ENCODE results near the gene LRP4.
"Not testable (repeated sequence)": the region's sequence is repeated elsewhere in the genome, so short reads cannot be mapped to it uniquely, and the experiment has no call there.

The LRP4 gene

GRCh38 chr11:46918083-46918787 lies at the start of gene LRP4:
Gene LRP4 (minus strand): TSS chr11:46918550. CDS start chr11:46918379, 171 bp downstream.
- Histone ChIP-seq H3K9ac (ENCODE audit: low read depth, low read length) (peak within 1 kb of the TSS; percentile 51), H3K27me3 (ENCODE audit: control insufficient read depth, insufficient read depth, low read length) (peaks cover 46% of the 10 kb centered on the region), H3K4me1 (ENCODE audit: control insufficient read depth, insufficient read depth, low read length) (peaks cover 19% of the 10 kb centered on the region), H3K4me3 (ENCODE audit: low read depth, low read length) (peak within 1 kb of the TSS; percentile 68), H3K9me3 (ENCODE audit: control insufficient read depth, insufficient read depth, low read length) (no peaks in the 10 kb centered on the region), H3K36me3 (ENCODE audit: control insufficient read depth, insufficient read depth, low read length) (no peaks in the 10 kb centered on the region)

GRCh38 chr11:46967962-46968361 lies 49.6 kb upstream of the LRP4 start:
- H3K9me3 ChIP-seq (ENCODE audit: control insufficient read depth, insufficient read depth, low read length), result no peaks in the 10 kb centered on the region
- no peaks in the 10 kb centered on the region for H3K4me1 ChIP-seq (ENCODE audit: control insufficient read depth, insufficient read depth, low read length)
- H3K4me3 ChIP-seq (ENCODE audit: low read depth, low read length), result no peak overlapping the region
- no peak overlapping the region for H3K9ac ChIP-seq (ENCODE audit: low read depth, low read length)
- H3K27me3 ChIP-seq (ENCODE audit: control insufficient read depth, insufficient read depth, low read length), result no peaks in the 10 kb centered on the region
- no peaks in the 10 kb centered on the region for H3K36me3 ChIP-seq (ENCODE audit: control insufficient read depth, insufficient read depth, low read length)

GRCh38 chr11:46966773-46967172 lies 48.4 kb upstream of the LRP4 start:
- H3K27me3 ChIP-seq (ENCODE audit: control insufficient read depth, insufficient read depth, low read length), result no peaks in the 10 kb centered on the region
- H3K4me1 ChIP-seq (ENCODE audit: control insufficient read depth, insufficient read depth, low read length), result no peaks in the 10 kb centered on the region
- no peak overlapping the region for H3K4me3 ChIP-seq (ENCODE audit: low read depth, low read length)
- H3K9ac ChIP-seq (ENCODE audit: low read depth, low read length), result no peak overlapping the region
- no peaks in the 10 kb centered on the region for H3K36me3 ChIP-seq (ENCODE audit: control insufficient read depth, insufficient read depth, low read length)
- no peaks in the 10 kb centered on the region for H3K9me3 ChIP-seq (ENCODE audit: control insufficient read depth, insufficient read depth, low read length)

GRCh38 chr11:46963844-46964243 lies 45.5 kb upstream of the LRP4 start:
- Histone ChIP-seq H3K27me3 (ENCODE audit: control insufficient read depth, insufficient read depth, low read length) (no peaks in the 10 kb centered on the region), H3K4me3 (ENCODE audit: low read depth, low read length) (no peak overlapping the region), H3K4me1 (ENCODE audit: control insufficient read depth, insufficient read depth, low read length) (no peaks in the 10 kb centered on the region), H3K36me3 (ENCODE audit: control insufficient read depth, insufficient read depth, low read length) (no peaks in the 10 kb centered on the region), H3K9me3 (ENCODE audit: control insufficient read depth, insufficient read depth, low read length) (no peaks in the 10 kb centered on the region), H3K9ac (ENCODE audit: low read depth, low read length) (no peak overlapping the region)

- H3K4me1 ChIP-seq (ENCODE audit: control insufficient read depth, insufficient read depth, low read length); H3K27me3 ChIP-seq (ENCODE audit: control insufficient read depth, insufficient read depth, low read length); H3K4me3 ChIP-seq (ENCODE audit: low read depth, low read length); H3K9me3 ChIP-seq (ENCODE audit: control insufficient read depth, insufficient read depth, low read length); H3K36me3 ChIP-seq (ENCODE audit: control insufficient read depth, insufficient read depth, low read length); H3K9ac ChIP-seq (ENCODE audit: low read depth, low read length): not testable (repeated sequence)
Measured at GRCh38 chr11:46961886-46962285, 43.5 kb upstream of the LRP4 start.

- H3K27me3 ChIP-seq (ENCODE audit: control insufficient read depth, insufficient read depth, low read length), result no peaks in the 10 kb centered on the region
- H3K4me1 ChIP-seq (ENCODE audit: control insufficient read depth, insufficient read depth, low read length), result no peaks in the 10 kb centered on the region
- no peak overlapping the region for H3K9ac ChIP-seq (ENCODE audit: low read depth, low read length)
- no peak overlapping the region for H3K4me3 ChIP-seq (ENCODE audit: low read depth, low read length)
- no peaks in the 10 kb centered on the region for H3K36me3 ChIP-seq (ENCODE audit: control insufficient read depth, insufficient read depth, low read length)
- H3K9me3 ChIP-seq (ENCODE audit: control insufficient read depth, insufficient read depth, low read length), result no peaks in the 10 kb centered on the region
Measured at GRCh38 chr11:46961041-46961440, 42.7 kb upstream of the LRP4 start.

- Histone ChIP-seq H3K4me1 (ENCODE audit: control insufficient read depth, insufficient read depth, low read length) (no peaks in the 10 kb centered on the region), H3K36me3 (ENCODE audit: control insufficient read depth, insufficient read depth, low read length) (no peaks in the 10 kb centered on the region), H3K4me3 (ENCODE audit: low read depth, low read length) (no peak overlapping the region), H3K27me3 (ENCODE audit: control insufficient read depth, insufficient read depth, low read length) (no peaks in the 10 kb centered on the region), H3K9me3 (ENCODE audit: control insufficient read depth, insufficient read depth, low read length) (no peaks in the 10 kb centered on the region), H3K9ac (ENCODE audit: low read depth, low read length) (no peak overlapping the region)
Measured at GRCh38 chr11:46958777-46959176, 40.4 kb upstream of the LRP4 start.

GRCh38 chr11:46953093-46953492 lies 34.7 kb upstream of the LRP4 start:
- H3K9ac ChIP-seq (ENCODE audit: low read depth, low read length), result no peak overlapping the region
- H3K4me1 ChIP-seq (ENCODE audit: control insufficient read depth, insufficient read depth, low read length), result peaks cover 2% of the 10 kb centered on the region
- no peaks in the 10 kb centered on the region for H3K27me3 ChIP-seq (ENCODE audit: control insufficient read depth, insufficient read depth, low read length)
- no peak overlapping the region for H3K4me3 ChIP-seq (ENCODE audit: low read depth, low read length)
- no peaks in the 10 kb centered on the region for H3K9me3 ChIP-seq (ENCODE audit: control insufficient read depth, insufficient read depth, low read length)
- no peaks in the 10 kb centered on the region for H3K36me3 ChIP-seq (ENCODE audit: control insufficient read depth, insufficient read depth, low read length)

- H3K36me3 ChIP-seq (ENCODE audit: control insufficient read depth, insufficient read depth, low read length), result no peaks in the 10 kb centered on the region
- H3K27me3 ChIP-seq (ENCODE audit: control insufficient read depth, insufficient read depth, low read length), result no peaks in the 10 kb centered on the region
- no peak overlapping the region for H3K9ac ChIP-seq (ENCODE audit: low read depth, low read length)
Measured at GRCh38 chr11:46952553-46952952, 34.2 kb upstream of the LRP4 start.

GRCh38 chr11:46951864-46952263 lies 33.5 kb upstream of the LRP4 start:
- H3K4me1 ChIP-seq (ENCODE audit: control insufficient read depth, insufficient read depth, low read length), result peaks cover 9% of the 10 kb centered on the region
- no peaks in the 10 kb centered on the region for H3K36me3 ChIP-seq (ENCODE audit: control insufficient read depth, insufficient read depth, low read length)
- no peaks in the 10 kb centered on the region for H3K9me3 ChIP-seq (ENCODE audit: control insufficient read depth, insufficient read depth, low read length)
- no peak overlapping the region for H3K9ac ChIP-seq (ENCODE audit: low read depth, low read length)
- H3K4me3 ChIP-seq (ENCODE audit: low read depth, low read length), result no peak overlapping the region
- H3K27me3 ChIP-seq (ENCODE audit: control insufficient read depth, insufficient read depth, low read length), result no peaks in the 10 kb centered on the region

More at GRCh38 chr11:46952553-46952952, 34.2 kb upstream of the LRP4 start:
- H3K4me1 ChIP-seq (ENCODE audit: control insufficient read depth, insufficient read depth, low read length), result peaks cover 7% of the 10 kb centered on the region
- no peaks in the 10 kb centered on the region for H3K9me3 ChIP-seq (ENCODE audit: control insufficient read depth, insufficient read depth, low read length)
- no peak overlapping the region for H3K4me3 ChIP-seq (ENCODE audit: low read depth, low read length)

- Histone ChIP-seq H3K9ac (ENCODE audit: low read depth, low read length) (no peak overlapping the region), H3K4me1 (ENCODE audit: control insufficient read depth, insufficient read depth, low read length) (peaks cover 9% of the 10 kb centered on the region), H3K9me3 (ENCODE audit: control insufficient read depth, insufficient read depth, low read length) (no peaks in the 10 kb centered on the region), H3K27me3 (ENCODE audit: control insufficient read depth, insufficient read depth, low read length) (no peaks in the 10 kb centered on the region), H3K4me3 (ENCODE audit: low read depth, low read length) (no peak overlapping the region), H3K36me3 (ENCODE audit: control insufficient read depth, insufficient read depth, low read length) (no peaks in the 10 kb centered on the region)
Measured at GRCh38 chr11:46949297-46949696, 30.9 kb upstream of the LRP4 start.

GRCh38 chr11:46948378-46949131 lies 30.2 kb upstream of the LRP4 start:
- H3K9ac ChIP-seq (ENCODE audit: low read depth, low read length), result no peak overlapping the region
- peaks cover 9% of the 10 kb centered on the region for H3K4me1 ChIP-seq (ENCODE audit: control insufficient read depth, insufficient read depth, low read length)
- no peak overlapping the region for H3K4me3 ChIP-seq (ENCODE audit: low read depth, low read length)
- H3K36me3 ChIP-seq (ENCODE audit: control insufficient read depth, insufficient read depth, low read length), result no peaks in the 10 kb centered on the region
- no peaks in the 10 kb centered on the region for H3K27me3 ChIP-seq (ENCODE audit: control insufficient read depth, insufficient read depth, low read length)
- no peaks in the 10 kb centered on the region for H3K9me3 ChIP-seq (ENCODE audit: control insufficient read depth, insufficient read depth, low read length)
